Astrocyte (in vitro differentiated cells and primary cell): Measurements from ENCODE around the gene ATG101.

Source experiments
- EZH2 ChIP-seq: IDR thresholded peaks from 2 replicates; pipeline ENCODE4 v1.6.1; 2012; ENCODE audit warnings: mild to moderate bottlenecking, low read length, inconsistent platforms; ENCODE audit not compliant: insufficient read depth
- TF ChIP-seq, protein P1 (sequence below): IDR thresholded peaks from 2 replicates; pipeline ENCODE4 v1.5.1; 2011; ENCODE audit warnings: low read depth, mild to moderate bottlenecking, inconsistent platforms, low read length, moderate library complexity; ENCODE audit not compliant: insufficient read depth

DNA sequence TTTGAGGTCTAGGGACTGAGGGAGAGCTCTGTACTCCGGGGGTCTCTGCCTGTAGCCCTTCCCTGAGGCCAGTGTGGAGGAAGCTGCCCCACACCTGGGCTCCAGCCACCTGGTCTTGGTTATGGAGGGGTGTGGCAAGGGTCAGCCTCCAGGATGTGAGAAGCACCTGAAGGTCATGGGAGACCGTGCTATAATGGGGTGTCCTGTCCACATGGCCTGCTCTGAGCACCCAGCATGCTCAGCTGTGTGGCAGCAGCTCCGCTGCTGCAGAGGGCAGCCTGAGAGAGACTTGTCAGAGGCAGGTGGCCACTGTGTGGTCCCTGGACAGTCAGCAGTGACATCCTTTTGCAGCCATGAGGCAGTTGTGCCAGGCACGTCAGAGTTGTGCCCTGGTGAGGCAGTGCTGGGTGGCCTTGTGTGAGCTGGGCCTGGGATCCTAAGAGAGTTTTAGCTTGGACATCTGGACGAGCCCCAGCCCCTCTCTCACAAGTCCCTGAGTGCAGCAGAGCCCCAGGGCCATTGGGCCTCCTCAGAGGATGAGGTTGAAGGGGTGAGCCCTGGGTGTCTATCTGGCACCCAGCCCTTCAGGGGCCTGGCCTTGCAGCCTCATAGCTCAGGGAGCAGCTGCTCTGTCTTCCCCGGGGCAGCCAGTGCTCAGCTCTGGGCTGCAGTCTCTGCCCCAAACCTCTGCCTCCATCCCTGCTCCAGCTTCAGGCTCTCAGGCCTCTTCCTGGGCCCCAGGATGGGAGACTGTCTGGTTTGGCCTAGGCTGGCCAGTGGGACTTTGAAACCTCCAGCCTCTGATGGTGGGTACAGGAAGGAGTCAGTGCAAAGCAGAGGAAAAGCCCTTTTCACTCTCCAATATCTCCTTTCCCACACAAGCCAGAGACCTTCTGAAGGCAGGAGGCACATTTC is 7.4 kb upstream of the ATG101 start:
- TF ChIP-seq, protein P1, sequence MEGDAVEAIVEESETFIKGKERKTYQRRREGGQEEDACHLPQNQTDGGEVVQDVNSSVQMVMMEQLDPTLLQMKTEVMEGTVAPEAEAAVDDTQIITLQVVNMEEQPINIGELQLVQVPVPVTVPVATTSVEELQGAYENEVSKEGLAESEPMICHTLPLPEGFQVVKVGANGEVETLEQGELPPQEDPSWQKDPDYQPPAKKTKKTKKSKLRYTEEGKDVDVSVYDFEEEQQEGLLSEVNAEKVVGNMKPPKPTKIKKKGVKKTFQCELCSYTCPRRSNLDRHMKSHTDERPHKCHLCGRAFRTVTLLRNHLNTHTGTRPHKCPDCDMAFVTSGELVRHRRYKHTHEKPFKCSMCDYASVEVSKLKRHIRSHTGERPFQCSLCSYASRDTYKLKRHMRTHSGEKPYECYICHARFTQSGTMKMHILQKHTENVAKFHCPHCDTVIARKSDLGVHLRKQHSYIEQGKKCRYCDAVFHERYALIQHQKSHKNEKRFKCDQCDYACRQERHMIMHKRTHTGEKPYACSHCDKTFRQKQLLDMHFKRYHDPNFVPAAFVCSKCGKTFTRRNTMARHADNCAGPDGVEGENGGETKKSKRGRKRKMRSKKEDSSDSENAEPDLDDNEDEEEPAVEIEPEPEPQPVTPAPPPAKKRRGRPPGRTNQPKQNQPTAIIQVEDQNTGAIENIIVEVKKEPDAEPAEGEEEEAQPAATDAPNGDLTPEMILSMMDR, result no peak
- TF ChIP-seq EZH2, result no peak
